Mammary epithelial cell (primary cell): ENCODE data around the gene TOR2A.

ENCODE experiments used
- EZH2 ChIP-seq: IDR thresholded peaks from 2 replicates; pipeline ENCODE4 v1.6.1; 2012; ENCODE audit warnings: low read length, inconsistent platforms, borderline replicate concordance
- TF ChIP-seq, protein P1 (sequence below), 2 donors: IDR thresholded peaks in 1 of 2; conservative IDR thresholded peaks in 1 of 2; 2 replicates each; pipeline ENCODE4 v1.5.1; 2011 to 2012; ENCODE audit warnings: inconsistent platforms in 2 of 2, low read length in 2 of 2, mild to moderate bottlenecking in 2 of 2, control low read depth in 1 of 2, low read depth in 1 of 2; ENCODE audit not compliant: insufficient read depth in 1 of 2; ENCODE audit errors: extremely low read depth in 1 of 2

DNA sequence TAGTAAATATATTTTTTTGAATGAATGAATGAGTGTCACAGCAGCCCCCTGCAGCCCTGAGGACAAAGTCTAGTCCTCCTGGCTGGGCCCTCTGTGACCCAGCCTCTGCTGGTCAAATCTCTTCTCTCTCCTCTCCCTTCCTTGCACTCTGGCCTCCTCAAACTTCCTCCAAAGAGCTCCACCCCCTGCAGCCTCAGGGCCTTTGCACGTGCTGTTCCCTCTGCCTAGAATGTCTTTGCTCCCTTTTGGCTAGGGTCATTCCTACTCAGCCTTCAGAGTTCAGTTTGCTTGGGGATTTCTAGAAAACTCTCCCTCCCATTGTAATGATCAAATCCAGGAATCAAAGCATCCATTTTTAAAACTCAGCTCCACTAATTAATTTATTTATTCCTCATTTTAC is 30.3 kb upstream of the TOR2A start:
- TF ChIP-seq, protein P1, sequence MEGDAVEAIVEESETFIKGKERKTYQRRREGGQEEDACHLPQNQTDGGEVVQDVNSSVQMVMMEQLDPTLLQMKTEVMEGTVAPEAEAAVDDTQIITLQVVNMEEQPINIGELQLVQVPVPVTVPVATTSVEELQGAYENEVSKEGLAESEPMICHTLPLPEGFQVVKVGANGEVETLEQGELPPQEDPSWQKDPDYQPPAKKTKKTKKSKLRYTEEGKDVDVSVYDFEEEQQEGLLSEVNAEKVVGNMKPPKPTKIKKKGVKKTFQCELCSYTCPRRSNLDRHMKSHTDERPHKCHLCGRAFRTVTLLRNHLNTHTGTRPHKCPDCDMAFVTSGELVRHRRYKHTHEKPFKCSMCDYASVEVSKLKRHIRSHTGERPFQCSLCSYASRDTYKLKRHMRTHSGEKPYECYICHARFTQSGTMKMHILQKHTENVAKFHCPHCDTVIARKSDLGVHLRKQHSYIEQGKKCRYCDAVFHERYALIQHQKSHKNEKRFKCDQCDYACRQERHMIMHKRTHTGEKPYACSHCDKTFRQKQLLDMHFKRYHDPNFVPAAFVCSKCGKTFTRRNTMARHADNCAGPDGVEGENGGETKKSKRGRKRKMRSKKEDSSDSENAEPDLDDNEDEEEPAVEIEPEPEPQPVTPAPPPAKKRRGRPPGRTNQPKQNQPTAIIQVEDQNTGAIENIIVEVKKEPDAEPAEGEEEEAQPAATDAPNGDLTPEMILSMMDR (conservative IDR thresholded peaks at IDR 0.05 in 1 of 2, IDR thresholded peaks at IDR 0.05 in 1 of 2; ENCODE audit: extremely low read depth in 1 of 2, insufficient read depth in 1 of 2, low read depth in 1 of 2, low read length in 2 of 2), result no peak
- TF ChIP-seq EZH2, result no peak
